Neuron (in vitro differentiated cells): ENCODE data around the gene JMJD8.
"Not testable (repeated sequence)": the region's sequence is repeated elsewhere in the genome, so short reads cannot be mapped to it uniquely, and the experiment has no call there.

Experiments
- H2AFZ ChIP-seq: one replicate; pipeline ENCODE4 v1.6.1; 2013; ENCODE audit warnings: low read depth, mild to moderate bottlenecking, inconsistent platforms, low read length, moderate library complexity
- H3K27me3 ChIP-seq: one replicate; pipeline ENCODE4 v1.6.1; 2013; ENCODE audit warnings: low read length; ENCODE audit not compliant: insufficient read depth
- H3K36me3 ChIP-seq: one replicate; pipeline ENCODE4 v1.6.1; 2013; ENCODE audit warnings: low read length; ENCODE audit not compliant: insufficient read depth
- H3K4me1 ChIP-seq: one replicate; pipeline ENCODE4 v1.6.1; 2013; ENCODE audit warnings: low read length; ENCODE audit not compliant: insufficient read depth
- H3K4me3 ChIP-seq: 2 replicates; pipeline ENCODE4 v1.5.1; 2013; ENCODE audit warnings: mild to moderate bottlenecking, low read length, moderate library complexity
- H3K9me3 ChIP-seq: one replicate; pipeline ENCODE4 v1.6.1; 2013; ENCODE audit warnings: low read length

Gene JMJD8

GRCh38 chr16:718389-718788, 34.3 kb upstream of the JMJD8 start:
- Histone ChIP-seq H2AFZ (no peak overlapping the region), H3K4me1 (peaks cover 58% of the 10 kb centered on the region), H3K4me3 (no peak overlapping the region), H3K27me3 (no peaks in the 10 kb centered on the region), H3K9me3 (no peaks in the 10 kb centered on the region), H3K36me3 (peaks cover 13% of the 10 kb centered on the region)

DNA sequence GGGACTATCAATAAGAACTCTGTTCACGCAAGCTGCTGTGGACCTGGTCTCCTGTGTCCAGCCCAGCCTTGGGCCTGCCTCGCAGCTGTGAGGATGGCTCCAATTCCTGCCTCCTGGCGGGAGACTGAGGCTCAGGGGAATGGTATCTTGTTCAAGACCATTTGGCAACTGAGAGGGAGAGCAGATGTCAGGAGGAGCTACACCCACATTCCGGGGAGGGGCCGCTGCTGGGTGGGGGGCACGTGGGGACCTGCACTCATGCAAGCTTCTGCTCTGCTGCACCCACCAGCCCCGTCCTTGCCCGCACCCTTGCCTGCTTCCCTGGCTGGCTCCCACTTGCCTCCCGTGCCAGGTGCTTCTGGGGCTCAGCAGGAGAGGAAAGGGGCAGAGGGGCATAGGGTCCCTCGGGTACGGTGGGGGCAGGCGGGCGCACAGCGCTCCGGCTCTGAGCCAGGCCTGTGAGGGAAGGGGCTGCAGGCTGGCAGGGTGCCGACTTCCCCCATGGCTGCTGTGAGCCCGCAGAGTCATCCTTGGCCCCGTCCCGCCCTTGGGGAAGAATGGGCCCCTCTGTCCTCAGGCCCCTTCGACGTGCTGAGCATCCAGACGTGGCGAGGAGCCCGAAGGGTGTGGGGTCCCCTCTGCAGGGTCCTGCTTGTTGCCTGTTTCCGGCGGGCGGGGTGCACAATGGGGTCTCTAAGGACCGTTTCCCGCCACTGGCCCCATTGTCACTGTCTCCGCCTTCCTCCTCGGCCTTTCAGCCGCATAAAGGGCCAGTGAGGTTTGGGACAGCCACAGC, 33.5 kb upstream of the JMJD8 start:
- H3K36me3 ChIP-seq, result peaks cover 13% of the 10 kb centered on the region
- no peaks in the 10 kb centered on the region for H3K9me3 ChIP-seq
- H3K4me3 ChIP-seq, result no peak overlapping the region
- peaks cover 58% of the 10 kb centered on the region for H3K4me1 ChIP-seq
- no peaks in the 10 kb centered on the region for H3K27me3 ChIP-seq
- H2AFZ ChIP-seq, result no peak overlapping the region

- Histone ChIP-seq H3K4me1 (peaks cover 54% of the 10 kb centered on the region), H2AFZ (no peak overlapping the region), H3K4me3 (peak overlapping the region; percentile 76)
These were observed 32.7 kb upstream of the JMJD8 start for GRCh38 chr16:716768-717325.

DNA sequence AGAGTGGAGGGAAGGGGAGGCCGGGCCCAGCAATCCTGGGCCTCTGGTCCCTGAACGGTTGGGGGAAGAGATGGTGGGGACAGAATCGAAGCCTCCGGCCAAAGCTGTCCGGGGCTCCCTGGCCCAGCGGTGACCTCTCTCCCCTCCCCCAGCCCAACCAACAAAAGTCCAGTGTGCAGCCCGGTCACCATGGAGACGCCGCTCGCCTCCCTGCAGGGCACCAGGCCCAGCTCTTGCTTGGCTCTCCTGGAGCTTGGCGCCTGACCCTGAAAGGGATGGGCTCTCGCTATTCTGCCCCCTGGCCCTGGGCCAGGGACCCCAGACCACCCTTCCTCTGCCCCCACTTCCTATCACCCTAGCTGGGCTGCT, 32.0 kb upstream of the JMJD8 start:
- Histone ChIP-seq H3K36me3 (peaks cover 13% of the 10 kb centered on the region), H2AFZ (no peak overlapping the region), H3K27me3 (no peaks in the 10 kb centered on the region), H3K4me3 (peak overlapping the region; percentile 76), H3K4me1 (peaks cover 54% of the 10 kb centered on the region), H3K9me3 (no peaks in the 10 kb centered on the region)

More at GRCh38 chr16:716768-717325, 32.7 kb upstream of the JMJD8 start:
- peaks cover 13% of the 10 kb centered on the region for H3K36me3 ChIP-seq
- no peaks in the 10 kb centered on the region for H3K9me3 ChIP-seq
- H3K27me3 ChIP-seq, result no peaks in the 10 kb centered on the region

GRCh38 chr16:715477-716199, 31.5 kb upstream of the JMJD8 start:
- Histone ChIP-seq H3K36me3 (peaks cover 13% of the 10 kb centered on the region), H3K4me3 (peak overlapping the region; percentile 76), H2AFZ (no peak overlapping the region), H3K9me3 (no peaks in the 10 kb centered on the region), H3K4me1 (peaks cover 59% of the 10 kb centered on the region), H3K27me3 (no peaks in the 10 kb centered on the region)

- peaks cover 63% of the 10 kb centered on the region for H3K4me1 ChIP-seq
These were observed 30.7 kb upstream of the JMJD8 start, which contains the start of gene METRN for GRCh38 chr16:714558-715476. TSS of gene METRN (plus strand) at chr16:715118. CDS start at chr16:715290, 172 bp downstream.

DNA sequence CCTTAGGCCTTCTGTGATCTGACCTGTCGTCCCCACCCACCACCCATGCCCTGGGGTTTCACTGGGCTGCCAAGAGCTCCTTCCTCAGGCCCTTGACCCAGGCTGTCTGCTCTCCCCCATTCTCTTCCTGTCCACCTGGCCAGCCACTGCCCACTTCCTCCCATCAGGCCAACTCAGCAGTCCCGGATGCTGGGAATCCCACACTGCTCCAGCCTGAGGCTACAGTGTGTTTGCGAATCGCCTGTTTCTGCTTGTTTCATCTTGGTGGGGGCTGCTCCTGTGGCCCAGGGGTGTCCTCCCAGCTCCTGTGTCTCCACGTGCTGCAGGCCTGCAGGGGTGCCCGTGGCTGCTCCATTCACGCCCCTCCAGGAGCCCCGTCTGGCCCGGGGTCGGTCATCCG, 29.9 kb upstream of the JMJD8 start:
- Histone ChIP-seq H3K9me3 (no peaks in the 10 kb centered on the region), H3K4me1 (peaks cover 61% of the 10 kb centered on the region), H3K36me3 (peaks cover 13% of the 10 kb centered on the region), H3K4me3 (no peak overlapping the region), H2AFZ (no peak overlapping the region), H3K27me3 (no peaks in the 10 kb centered on the region)

More at GRCh38 chr16:714558-715476, 30.7 kb upstream of the JMJD8 start, which contains the start of gene METRN:
- Histone ChIP-seq H3K4me3 (peak within 1 kb of the TSS; percentile 76), H3K9me3 (no peaks in the 10 kb centered on the region), H3K27me3 (no peaks in the 10 kb centered on the region), H3K36me3 (peaks cover 13% of the 10 kb centered on the region), H2AFZ (no peak within 1 kb of the TSS)

GRCh38 chr16:712740-713250, 28.7 kb upstream of the JMJD8 start:
- H3K4me1 ChIP-seq, result peaks cover 59% of the 10 kb centered on the region
- not testable (repeated sequence) for H2AFZ ChIP-seq, H3K27me3 ChIP-seq, H3K9me3 ChIP-seq, H3K36me3 ChIP-seq, H3K4me3 ChIP-seq

DNA sequence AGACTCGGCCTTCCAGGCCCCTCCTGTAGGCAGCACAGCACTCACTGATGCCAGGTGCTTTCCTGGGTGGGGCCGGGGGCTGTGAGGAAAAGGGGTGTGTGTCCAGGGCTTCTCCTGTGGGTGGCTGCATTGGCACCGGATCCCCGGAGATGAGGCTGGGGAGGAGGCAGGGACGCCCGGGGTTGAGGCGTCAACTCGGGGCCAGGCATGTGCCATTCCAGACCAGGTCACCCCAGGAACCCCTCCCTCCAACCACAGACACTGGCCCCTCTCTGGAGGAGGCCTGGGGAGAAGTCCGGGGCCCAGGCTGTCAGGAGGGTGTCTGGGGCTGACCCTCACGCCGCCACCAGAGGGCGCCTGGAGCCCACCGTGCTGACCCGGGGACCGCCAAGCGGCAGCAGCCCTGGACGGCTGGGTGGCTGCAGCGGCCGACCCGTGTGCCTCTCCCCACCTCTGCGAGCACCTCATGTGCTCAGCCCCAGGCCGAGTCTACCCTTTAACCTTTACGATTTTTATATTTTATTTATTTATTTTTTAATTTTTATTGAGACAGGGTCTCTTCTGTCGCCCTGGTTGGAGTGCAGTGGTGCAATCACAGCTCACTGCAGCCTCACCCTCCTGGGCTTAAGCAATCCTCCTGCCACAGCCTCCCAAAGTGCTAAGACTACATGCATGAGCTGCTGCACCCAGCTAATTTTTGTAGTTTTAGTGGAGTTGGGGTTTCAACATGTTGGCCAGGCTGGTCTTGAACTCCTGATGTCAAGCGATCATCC, 27.6 kb upstream of the JMJD8 start:
- Histone ChIP-seq H3K9me3 (no peaks in the 10 kb centered on the region), H3K27me3 (no peaks in the 10 kb centered on the region), H3K36me3 (peaks cover under 1% of the 10 kb centered on the region), H2AFZ (no peak overlapping the region), H3K4me3 (no peak overlapping the region), H3K4me1 (peaks cover 54% of the 10 kb centered on the region)

- Histone ChIP-seq H3K36me3 (no peaks in the 10 kb centered on the region), H3K27me3 (no peaks in the 10 kb centered on the region), H3K4me3 (peak overlapping the region; percentile 29), H3K4me1 (peaks cover 55% of the 10 kb centered on the region), H2AFZ (no peak overlapping the region), H3K9me3 (no peaks in the 10 kb centered on the region)
These were observed 26.9 kb upstream of the JMJD8 start for GRCh38 chr16:711084-711483.

- Histone ChIP-seq H2AFZ (no peak overlapping the region), H3K4me3 (peak overlapping the region; percentile 29), H3K27me3 (no peaks in the 10 kb centered on the region), H3K9me3 (no peaks in the 10 kb centered on the region), H3K4me1 (peaks cover 55% of the 10 kb centered on the region), H3K36me3 (no peaks in the 10 kb centered on the region)
These were observed 26.5 kb upstream of the JMJD8 start for GRCh38 chr16:710500-711075.
